OCI-LY7 (cell line): ENCODE results near the gene TMC7.

ENCODE experiments used
- EZH2phosphoT487 ChIP-seq: fragments of 200-600 bp; sonication (generic); IDR thresholded peaks from 2 replicates; pipeline ENCODE4 v1.6.1; 2018; ENCODE audit warnings: low read depth, borderline replicate concordance, mild to moderate bottlenecking, mixed run types, antibody characterized with exemption, low read length, moderate library complexity, mixed read lengths
- TF ChIP-seq, protein P1 (sequence below): fragments of 200-600 bp; sonication (generic); conservative IDR thresholded peaks from 2 replicates; pipeline ENCODE4 v1.5.1; 2014; ENCODE audit warnings: mild to moderate bottlenecking, antibody characterized with exemption, low read length, moderate library complexity, mixed read lengths

DNA sequence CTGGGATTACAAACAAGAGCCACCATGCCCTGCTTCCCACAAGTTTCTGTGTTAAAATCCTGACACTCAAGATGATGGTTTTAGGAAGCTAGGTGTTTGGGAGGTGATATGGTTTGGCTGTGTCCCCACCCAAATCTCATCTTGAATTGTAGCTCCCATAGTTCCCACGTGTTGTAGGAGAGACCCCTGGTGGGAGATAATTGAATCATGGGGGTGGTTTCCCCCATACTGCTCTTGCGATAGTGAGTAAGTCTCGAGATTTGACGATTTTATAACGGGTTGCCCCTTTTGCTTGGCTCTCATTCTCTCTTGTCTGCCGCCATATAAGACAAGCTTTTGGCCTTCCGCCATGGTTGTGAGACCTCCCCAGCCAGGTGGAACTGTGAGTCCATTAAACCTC, 40.3 kb upstream of the TMC7 start:
- TF ChIP-seq, protein P1, sequence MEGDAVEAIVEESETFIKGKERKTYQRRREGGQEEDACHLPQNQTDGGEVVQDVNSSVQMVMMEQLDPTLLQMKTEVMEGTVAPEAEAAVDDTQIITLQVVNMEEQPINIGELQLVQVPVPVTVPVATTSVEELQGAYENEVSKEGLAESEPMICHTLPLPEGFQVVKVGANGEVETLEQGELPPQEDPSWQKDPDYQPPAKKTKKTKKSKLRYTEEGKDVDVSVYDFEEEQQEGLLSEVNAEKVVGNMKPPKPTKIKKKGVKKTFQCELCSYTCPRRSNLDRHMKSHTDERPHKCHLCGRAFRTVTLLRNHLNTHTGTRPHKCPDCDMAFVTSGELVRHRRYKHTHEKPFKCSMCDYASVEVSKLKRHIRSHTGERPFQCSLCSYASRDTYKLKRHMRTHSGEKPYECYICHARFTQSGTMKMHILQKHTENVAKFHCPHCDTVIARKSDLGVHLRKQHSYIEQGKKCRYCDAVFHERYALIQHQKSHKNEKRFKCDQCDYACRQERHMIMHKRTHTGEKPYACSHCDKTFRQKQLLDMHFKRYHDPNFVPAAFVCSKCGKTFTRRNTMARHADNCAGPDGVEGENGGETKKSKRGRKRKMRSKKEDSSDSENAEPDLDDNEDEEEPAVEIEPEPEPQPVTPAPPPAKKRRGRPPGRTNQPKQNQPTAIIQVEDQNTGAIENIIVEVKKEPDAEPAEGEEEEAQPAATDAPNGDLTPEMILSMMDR = 0 out of 2 replicates have a peak, but pooled peaks have one; percentile 12
- no peak for TF ChIP-seq EZH2phosphoT487
